BE2C (cell line): Measurements from ENCODE around the gene MUC5AC.

Experiments
- DNase-seq: peaks from one replicate; pipeline ENCODE4 v3.0.0-alpha.2; 2020
- H3K27me3 ChIP-seq: fragments of 250-450 bp; sonication (Bioruptor Pico); 2 replicates; pipeline ENCODE4 v1.5.1; 2020; ENCODE audit warnings: mild to moderate bottlenecking
- H3K36me3 ChIP-seq: fragments of 250-450 bp; sonication (Bioruptor Pico); 2 replicates; pipeline ENCODE4 v1.5.1; 2020; ENCODE audit warnings: mild to moderate bottlenecking
- H3K4me1 ChIP-seq: fragments of 250-450 bp; sonication (Bioruptor Pico); 2 replicates; pipeline ENCODE4 v1.5.1; 2020
- H3K4me3 ChIP-seq: 2 replicates; pipeline ENCODE4 v1.5.1; 2011; ENCODE audit warnings: low read depth, low read length
- H3K9me3 ChIP-seq: fragments of 250-450 bp; sonication (Bioruptor Pico); 2 replicates; pipeline ENCODE4 v1.5.1; 2020
- TF ChIP-seq, protein P1 (sequence below): IDR thresholded peaks from 2 replicates; pipeline ENCODE4 v1.5.1; 2012; ENCODE audit warnings: mild to moderate bottlenecking, low read depth, low read length

MUC5AC gene

DNA sequence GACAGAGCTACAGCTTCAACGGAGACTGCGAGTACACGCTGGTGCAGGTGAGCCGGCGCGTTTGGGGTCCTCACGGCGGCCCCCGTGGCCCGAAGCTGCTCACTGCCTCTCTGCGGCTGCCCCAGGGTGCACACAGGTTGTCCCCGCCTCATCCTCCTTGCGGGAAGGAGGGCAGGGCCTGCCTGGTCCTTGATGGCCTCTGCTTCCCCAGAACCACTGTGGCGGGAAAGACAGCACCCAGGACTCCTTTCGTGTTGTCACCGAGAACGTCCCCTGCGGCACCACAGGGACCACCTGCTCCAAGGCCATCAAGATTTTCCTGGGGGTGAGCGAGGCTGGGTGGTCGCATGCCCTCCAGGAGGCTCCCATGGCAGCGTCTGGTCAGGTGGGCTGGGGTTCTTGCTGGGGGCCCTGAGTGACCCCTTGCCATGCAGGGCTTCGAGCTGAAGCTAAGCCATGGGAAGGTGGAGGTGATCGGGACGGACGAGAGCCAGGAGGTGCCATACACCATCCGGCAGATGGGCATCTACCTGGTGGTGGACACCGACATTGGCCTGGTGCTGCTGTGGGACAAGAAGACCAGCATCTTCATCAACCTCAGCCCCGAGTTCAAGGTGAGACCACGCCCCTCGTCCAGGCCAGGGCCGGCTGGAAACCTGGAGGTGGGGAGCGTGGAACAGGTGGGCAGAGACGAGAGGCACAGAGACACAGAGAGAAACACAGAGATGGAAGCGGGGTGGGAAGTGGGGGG is 19.4 kb downstream of the MUC5AC start:
- Histone ChIP-seq H3K36me3 (no peaks in the 10 kb centered on the region), H3K4me1 (no peaks in the 10 kb centered on the region), H3K4me3 (no peak overlapping the region), H3K27me3 (no peaks in the 10 kb centered on the region), H3K9me3 (no peaks in the 10 kb centered on the region)
- TF ChIP-seq, protein P1, sequence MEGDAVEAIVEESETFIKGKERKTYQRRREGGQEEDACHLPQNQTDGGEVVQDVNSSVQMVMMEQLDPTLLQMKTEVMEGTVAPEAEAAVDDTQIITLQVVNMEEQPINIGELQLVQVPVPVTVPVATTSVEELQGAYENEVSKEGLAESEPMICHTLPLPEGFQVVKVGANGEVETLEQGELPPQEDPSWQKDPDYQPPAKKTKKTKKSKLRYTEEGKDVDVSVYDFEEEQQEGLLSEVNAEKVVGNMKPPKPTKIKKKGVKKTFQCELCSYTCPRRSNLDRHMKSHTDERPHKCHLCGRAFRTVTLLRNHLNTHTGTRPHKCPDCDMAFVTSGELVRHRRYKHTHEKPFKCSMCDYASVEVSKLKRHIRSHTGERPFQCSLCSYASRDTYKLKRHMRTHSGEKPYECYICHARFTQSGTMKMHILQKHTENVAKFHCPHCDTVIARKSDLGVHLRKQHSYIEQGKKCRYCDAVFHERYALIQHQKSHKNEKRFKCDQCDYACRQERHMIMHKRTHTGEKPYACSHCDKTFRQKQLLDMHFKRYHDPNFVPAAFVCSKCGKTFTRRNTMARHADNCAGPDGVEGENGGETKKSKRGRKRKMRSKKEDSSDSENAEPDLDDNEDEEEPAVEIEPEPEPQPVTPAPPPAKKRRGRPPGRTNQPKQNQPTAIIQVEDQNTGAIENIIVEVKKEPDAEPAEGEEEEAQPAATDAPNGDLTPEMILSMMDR, result no peak
- no peak for DNase-seq

DNA sequence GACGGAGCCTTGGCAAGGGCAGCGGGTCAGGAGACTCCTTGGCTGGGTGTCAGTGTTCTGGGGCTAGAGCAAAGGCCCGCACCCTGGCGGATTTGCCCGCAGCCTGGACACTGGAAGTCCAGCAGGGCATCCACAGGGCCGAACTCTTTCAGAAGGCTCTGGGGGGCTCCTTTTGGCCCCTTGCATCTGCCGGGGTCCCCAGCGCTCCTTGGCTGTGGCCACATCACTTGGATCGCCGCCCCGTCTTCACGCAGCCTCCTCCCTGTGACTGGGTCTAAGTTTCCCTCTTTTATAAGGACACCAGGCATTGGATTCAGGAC is 20.0 kb downstream of the MUC5AC start:
- DNase-seq, result no peak
- H3K27me3 ChIP-seq, result no peaks in the 10 kb centered on the region
- no peaks in the 10 kb centered on the region for H3K9me3 ChIP-seq
- H3K4me1 ChIP-seq, result no peaks in the 10 kb centered on the region
- H3K4me3 ChIP-seq, result no peak overlapping the region
- no peaks in the 10 kb centered on the region for H3K36me3 ChIP-seq
- TF ChIP-seq, protein P1, result no peak

DNA sequence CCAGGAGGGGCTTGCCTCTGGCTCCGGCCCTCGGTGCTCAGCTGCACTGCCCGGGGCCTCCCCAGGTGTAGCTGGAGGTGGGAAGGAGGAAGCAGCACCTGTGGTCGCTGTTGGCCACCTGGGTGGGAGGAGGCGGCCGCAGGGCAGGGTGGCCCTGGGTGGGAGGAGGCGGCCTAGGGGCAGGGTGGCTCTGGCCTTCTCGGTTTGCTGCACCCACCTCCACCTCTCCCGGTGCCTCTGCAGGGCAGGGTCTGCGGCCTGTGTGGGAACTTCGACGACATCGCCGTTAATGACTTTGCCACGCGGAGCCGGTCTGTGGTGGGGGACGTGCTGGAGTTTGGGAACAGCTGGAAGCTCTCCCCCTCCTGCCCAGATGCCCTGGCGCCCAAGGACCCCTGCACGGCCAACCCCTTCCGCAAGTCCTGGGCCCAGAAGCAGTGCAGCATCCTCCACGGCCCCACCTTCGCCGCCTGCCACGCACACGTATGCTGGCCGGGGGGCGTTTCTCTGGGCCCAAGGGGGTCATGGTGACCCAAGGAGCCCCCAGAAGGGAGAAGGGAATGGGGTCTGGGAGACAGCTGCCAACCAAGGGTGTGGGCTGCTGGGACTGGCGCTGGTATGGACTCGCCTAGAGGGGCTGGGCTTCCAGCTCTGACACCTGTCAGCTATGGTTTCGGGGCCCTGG is 20.6 kb downstream of the MUC5AC start:
- no peak overlapping the region for H3K4me3 ChIP-seq
- no peaks in the 10 kb centered on the region for H3K9me3 ChIP-seq
- H3K4me1 ChIP-seq, result no peaks in the 10 kb centered on the region
- TF ChIP-seq, protein P1, result no peak
- no peaks in the 10 kb centered on the region for H3K27me3 ChIP-seq
- DNase-seq, result no peak
- no peaks in the 10 kb centered on the region for H3K36me3 ChIP-seq

DNA sequence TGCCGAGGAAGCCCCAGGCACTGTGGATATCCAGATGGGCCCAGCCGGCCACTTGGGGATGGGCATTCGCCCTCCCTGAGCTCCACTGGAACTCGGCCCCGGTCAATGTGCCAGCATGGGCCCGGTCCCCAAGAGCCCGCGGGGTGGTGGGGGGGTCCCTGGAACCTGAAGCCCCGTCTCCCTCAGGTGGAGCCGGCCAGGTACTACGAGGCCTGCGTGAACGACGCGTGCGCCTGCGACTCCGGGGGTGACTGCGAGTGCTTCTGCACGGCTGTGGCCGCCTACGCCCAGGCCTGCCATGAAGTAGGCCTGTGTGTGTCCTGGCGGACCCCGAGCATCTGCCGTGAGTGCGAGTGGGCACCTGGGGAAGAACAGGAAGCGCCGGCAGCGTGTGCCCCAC is 21.2 kb downstream of the MUC5AC start:
- no peaks in the 10 kb centered on the region for H3K4me1 ChIP-seq
- DNase-seq, result no peak
- H3K27me3 ChIP-seq, result no peaks in the 10 kb centered on the region
- H3K4me3 ChIP-seq, result no peak overlapping the region
- TF ChIP-seq, protein P1, result no peak
- H3K36me3 ChIP-seq, result no peaks in the 10 kb centered on the region
- no peaks in the 10 kb centered on the region for H3K9me3 ChIP-seq

DNA sequence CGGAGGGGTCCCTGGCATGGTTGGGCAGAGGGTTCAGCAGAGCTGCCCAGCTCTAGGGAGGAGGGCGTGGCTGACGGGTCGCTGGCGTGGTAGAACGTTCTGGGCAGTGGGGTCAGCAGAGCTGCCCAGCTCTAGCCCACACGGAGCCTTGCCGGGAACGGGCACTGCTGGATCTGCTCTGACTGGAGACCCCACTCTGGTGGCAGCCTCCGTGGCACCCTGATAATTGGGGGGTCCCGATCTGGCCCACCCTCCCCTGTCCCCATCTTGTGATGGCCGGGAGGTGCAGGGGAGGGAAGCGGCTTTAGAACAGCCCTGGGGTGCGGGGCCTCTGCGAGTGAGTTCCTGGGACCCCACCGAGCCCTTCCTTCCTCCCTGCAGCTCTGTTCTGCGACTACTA is 21.9 kb downstream of the MUC5AC start:
- H3K4me1 ChIP-seq, result no peaks in the 10 kb centered on the region

More for the DNA sequence above, 21.9 kb downstream of the MUC5AC start:
- TF ChIP-seq, protein P1, result no peak
- Histone ChIP-seq H3K36me3 (no peaks in the 10 kb centered on the region), H3K27me3 (no peaks in the 10 kb centered on the region), H3K9me3 (no peaks in the 10 kb centered on the region), H3K4me3 (no peak overlapping the region)
- DNase-seq, result no peak
